Neural progenitor cell (in vitro differentiated cells): ENCODE data around the gene TMEM178B.

Experiments used
- EZH2 ChIP-seq: fragments of 200-600 bp; sonication (generic); IDR thresholded peaks from 2 replicates; pipeline ENCODE4 v1.6.1; 2017; ENCODE audit warnings: antibody characterized with exemption, mild to moderate bottlenecking, moderate library complexity
- EZH2phosphoT487 ChIP-seq: fragments of 200-600 bp; sonication (generic); IDR thresholded peaks from 2 replicates; pipeline ENCODE4 v1.6.1; 2017; ENCODE audit warnings: antibody characterized with exemption
- TF ChIP-seq, protein P1 (sequence below): fragments of 200-600 bp; sonication (generic); IDR thresholded peaks from 2 replicates; pipeline ENCODE4 v1.5.1; 2017; ENCODE audit warnings: antibody characterized with exemption, mild to moderate bottlenecking

DNA sequence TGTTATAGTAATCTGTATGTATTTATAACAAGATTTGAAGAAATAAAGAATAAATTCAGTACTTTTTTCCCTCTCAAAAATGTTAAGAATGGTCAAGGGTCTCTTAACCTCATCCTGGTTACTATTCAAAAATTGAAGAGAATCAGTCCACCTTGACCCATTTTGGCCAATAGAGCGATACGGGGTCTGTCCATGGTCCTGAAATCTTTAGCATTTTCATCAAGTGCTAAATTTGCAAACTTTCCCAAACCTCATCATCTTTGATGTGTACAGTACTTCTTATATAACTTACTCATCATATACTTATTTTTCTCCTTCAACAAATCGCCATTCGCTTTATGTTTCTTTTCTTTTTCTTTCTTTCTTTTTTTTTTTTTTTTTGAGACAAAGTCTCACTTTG, 23.6 kb downstream of the TMEM178B start:
- TF ChIP-seq, protein P1, sequence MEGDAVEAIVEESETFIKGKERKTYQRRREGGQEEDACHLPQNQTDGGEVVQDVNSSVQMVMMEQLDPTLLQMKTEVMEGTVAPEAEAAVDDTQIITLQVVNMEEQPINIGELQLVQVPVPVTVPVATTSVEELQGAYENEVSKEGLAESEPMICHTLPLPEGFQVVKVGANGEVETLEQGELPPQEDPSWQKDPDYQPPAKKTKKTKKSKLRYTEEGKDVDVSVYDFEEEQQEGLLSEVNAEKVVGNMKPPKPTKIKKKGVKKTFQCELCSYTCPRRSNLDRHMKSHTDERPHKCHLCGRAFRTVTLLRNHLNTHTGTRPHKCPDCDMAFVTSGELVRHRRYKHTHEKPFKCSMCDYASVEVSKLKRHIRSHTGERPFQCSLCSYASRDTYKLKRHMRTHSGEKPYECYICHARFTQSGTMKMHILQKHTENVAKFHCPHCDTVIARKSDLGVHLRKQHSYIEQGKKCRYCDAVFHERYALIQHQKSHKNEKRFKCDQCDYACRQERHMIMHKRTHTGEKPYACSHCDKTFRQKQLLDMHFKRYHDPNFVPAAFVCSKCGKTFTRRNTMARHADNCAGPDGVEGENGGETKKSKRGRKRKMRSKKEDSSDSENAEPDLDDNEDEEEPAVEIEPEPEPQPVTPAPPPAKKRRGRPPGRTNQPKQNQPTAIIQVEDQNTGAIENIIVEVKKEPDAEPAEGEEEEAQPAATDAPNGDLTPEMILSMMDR = no peak
- TF ChIP-seq EZH2phosphoT487 (no peak), EZH2 (no peak)
